A673 (cell line): Measurements from ENCODE around the gene OGA. TPM values are rescaled to one million over a fixed set of nuclear protein-coding genes. Genes with fewer than 3 reads are reported as not detected.

ENCODE experiments used
- BruUV-seq: library from RNA; stranded (reverse); fragments of 400-500 nt; replicated peaks from 2 replicates; lab custom pipeline; 2021; lab: Mats Ljungman, UMichigan
- CTCF ChIA-PET: fragments of 300-600 bp; sonication (Branson Sonifier 250); formaldehyde crosslinking; loops from one replicate; lab custom pipeline; 2022; ENCODE audit warnings: antibody characterized with exemption; lab: Charles Lee
- POLR2A ChIA-PET: fragments of 300-600 bp; sonication (Branson Sonifier 250); formaldehyde crosslinking; loops from one replicate; lab custom pipeline; 2022; ENCODE audit warnings: antibody characterized with exemption; ENCODE audit not compliant: low non-redundant PET; lab: Charles Lee
- DNase-seq: peaks from one replicate; pipeline ENCODE4 v3.0.0-alpha.2; 2015; ENCODE audit warnings: low spot score
- H3K27ac ChIP-seq: fragments of 200-600 bp; sonication (generic); 2 replicates; pipeline ENCODE4 v1.5.1; 2016; ENCODE audit warnings: mixed run types, low read depth, mild to moderate bottlenecking, mixed read lengths, antibody characterized with exemption, low read length; ENCODE audit not compliant: poor library complexity, severe bottlenecking
- H3K27me3 ChIP-seq: fragments of 200-600 bp; sonication (generic); replicated peaks from 2 replicates; pipeline ENCODE4 v1.6.1; 2017; ENCODE audit warnings: mixed run types, low read depth, mild to moderate bottlenecking, mixed read lengths, antibody characterized with exemption, low read length; ENCODE audit not compliant: insufficient read depth, poor library complexity
- H3K36me3 ChIP-seq: fragments of 200-600 bp; sonication (generic); 2 replicates; pipeline ENCODE4 v1.6.1; 2016; ENCODE audit warnings: mixed run types, mild to moderate bottlenecking, mixed read lengths, antibody characterized with exemption, low read length; ENCODE audit not compliant: insufficient read depth, poor library complexity, severe bottlenecking
- H3K4me1 ChIP-seq: fragments of 200-600 bp; sonication (generic); 2 replicates; pipeline ENCODE4 v1.6.1; 2017; ENCODE audit warnings: mixed run types, mild to moderate bottlenecking, mixed read lengths, antibody characterized with exemption, low read length; ENCODE audit not compliant: insufficient read depth, poor library complexity, severe bottlenecking
- H3K4me3 ChIP-seq: fragments of 200-600 bp; sonication (generic); 2 replicates; pipeline ENCODE4 v1.5.1; 2016; ENCODE audit warnings: low read depth, mixed run types, mild to moderate bottlenecking, mixed read lengths, low read length; ENCODE audit not compliant: poor library complexity, severe bottlenecking
- H3K9me3 ChIP-seq: fragments of 200-600 bp; sonication (generic); 2 replicates; pipeline ENCODE4 v1.6.1; 2016; ENCODE audit warnings: mixed run types, low read depth, mild to moderate bottlenecking, mixed read lengths, antibody characterized with exemption, low read length; ENCODE audit not compliant: poor library complexity, severe bottlenecking
- CTCF ChIP-seq: fragments of 300-800, 200-600 bp; sonication (generic); conservative IDR thresholded peaks from 2 replicates; pipeline ENCODE4 v1.5.1; 2017; ENCODE audit warnings: low read depth, mild to moderate bottlenecking, antibody characterized with exemption, low read length, moderate library complexity, mixed read lengths
- EZH2 ChIP-seq: fragments of 200-600 bp; sonication (generic); IDR thresholded peaks from 2 replicates; pipeline ENCODE4 v1.6.1; 2017; ENCODE audit warnings: borderline replicate concordance, low read depth, mild to moderate bottlenecking, mixed read lengths, antibody characterized with exemption, low read length; ENCODE audit not compliant: poor library complexity, severe bottlenecking
- intact Hi-C: fragments of 100-400 bp; cut with micrococcal nuclease; formaldehyde crosslinking; loops from one replicate; pipeline ENCODE4 v1.10.0; 2022; ENCODE audit not compliant: unreplicated experiment
- total RNA-seq: library from RNA; stranded (reverse); gene quantifications from 2 replicates; pipeline ENCODE4 v1.2.3, GENCODE V29; 2021

OGA gene
- total RNA-seq, 1 experiment from 2014 or later, result 109 TPM

GRCh38 chr10:101758858-101759257 lies 59.4 kb downstream of the OGA start:
- intact Hi-C loops, result no loop called here
- Histone ChIP-seq H3K36me3 (no peaks in the 10 kb centered on the region), H3K27ac (no peak overlapping the region), H3K4me1 (no peaks in the 10 kb centered on the region), H3K27me3 (no peaks in the 10 kb centered on the region), H3K4me3 (no peak overlapping the region), H3K9me3 (no peaks in the 10 kb centered on the region)
- CTCF ChIA-PET, result interaction anchor here (0.6 kb wide), 1 partner anchor 565 kb away, joined by 3 read pairs; no protein-coding TSS in a partner anchor
- TF ChIP-seq EZH2 (no peak), CTCF (no peak)
- BruUV-seq, result no TSS peak
- POLR2A ChIA-PET, result no interaction called here
- DNase-seq, result no peak

GRCh38 chr10:101752241-101752640 lies 66.0 kb downstream of the OGA start:
- no peaks in the 10 kb centered on the region for H3K36me3 ChIP-seq
- TF ChIP-seq CTCF, result no peak
- no peak for TF ChIP-seq EZH2
- intact Hi-C loops, result no loop called here
- no peaks in the 10 kb centered on the region for H3K27me3 ChIP-seq
- CTCF ChIA-PET, result no interaction called here
- H3K4me3 ChIP-seq, result no peak overlapping the region
- no peaks in the 10 kb centered on the region for H3K9me3 ChIP-seq
- no peak overlapping the region for H3K27ac ChIP-seq
- H3K4me1 ChIP-seq, result no peaks in the 10 kb centered on the region
- no TSS peak for BruUV-seq
- POLR2A ChIA-PET, result interaction anchor here (0.5 kb wide), 1 partner anchor 18 kb away, joined by 5 read pairs; no protein-coding TSS in a partner anchor
- no peak for DNase-seq

- 0 out of 2 replicates have a peak, but pooled peaks have one; percentile 22 for TF ChIP-seq CTCF
- TF ChIP-seq EZH2, result no peak
- Histone ChIP-seq H3K9me3 (no peaks in the 10 kb centered on the region), H3K4me1 (no peaks in the 10 kb centered on the region), H3K27me3 (no peaks in the 10 kb centered on the region), H3K36me3 (no peaks in the 10 kb centered on the region), H3K4me3 (no peak overlapping the region), H3K27ac (no peak overlapping the region)
- DNase-seq, result peak; percentile 11
- ChIA-PET POLR2A (no interaction called here), CTCF (interaction anchor here (0.6 kb wide), 1 partner anchor 40 kb away, joined by 5 read pairs; no protein-coding TSS in a partner anchor)
- BruUV-seq, result no TSS peak
- intact Hi-C loops, result no loop called here
These were observed 68.9 kb downstream of the OGA start for GRCh38 chr10:101749047-101750016.
